Endothelial cell (in vitro differentiated cells): ENCODE results near the gene CHRNG. TPM values are rescaled to one million over a fixed set of nuclear protein-coding genes. Genes with fewer than 3 reads are reported as not detected.
A peak's percentile ranks its signal among the peaks of the same experiment; 100 is the strongest.

Source experiments
- DNase-seq: peaks from one replicate; pipeline ENCODE4 v3.0.0; 2021; ENCODE audit warnings: low spot score
- H3K27ac Mint-ChIP-seq: one replicate; pipeline ENCODE4 v1.8.0; 2021; ENCODE audit warnings: mixed read lengths, inconsistent platforms; ENCODE audit not compliant: unreplicated experiment
- H3K27me3 Mint-ChIP-seq: one replicate; pipeline ENCODE4 v1.8.0; 2021; ENCODE audit warnings: mild to moderate bottlenecking, moderate library complexity, mixed read lengths, inconsistent platforms; ENCODE audit not compliant: unreplicated experiment
- H3K36me3 Mint-ChIP-seq: one replicate; pipeline ENCODE4 v1.8.0; 2021; ENCODE audit warnings: mild to moderate bottlenecking, low read depth, mixed read lengths, inconsistent platforms; ENCODE audit not compliant: unreplicated experiment
- H3K4me1 Mint-ChIP-seq: one replicate; pipeline ENCODE4 v1.8.0; 2021; ENCODE audit warnings: mild to moderate bottlenecking, mixed read lengths, inconsistent platforms; ENCODE audit not compliant: unreplicated experiment
- H3K4me3 Mint-ChIP-seq: one replicate; pipeline ENCODE4 v1.8.0; 2021; ENCODE audit warnings: mild to moderate bottlenecking, mixed read lengths, inconsistent platforms; ENCODE audit not compliant: unreplicated experiment
- H3K9me3 Mint-ChIP-seq: one replicate; pipeline ENCODE4 v1.8.0; 2021; ENCODE audit warnings: mixed read lengths, inconsistent platforms; ENCODE audit not compliant: unreplicated experiment
- CTCF ChIP-seq: fragments of 200-600 bp; sonication (generic); IDR thresholded peaks from one replicate; pipeline ENCODE4 v1.5.0; 2021; ENCODE audit warnings: antibody characterized with exemption; ENCODE audit not compliant: unreplicated experiment
- total RNA-seq: library from RNA; stranded (reverse); fragmentation: NEBNext Ultra II Directional; extraction: Animal tissue kit (Norgen Biotek cat#: 25700); gene quantifications from one replicate; pipeline ENCODE4 v1.2.1, GENCODE V29; 2021; ENCODE audit not compliant: unreplicated experiment

CHRNG gene
- total RNA-seq, 1 donor from 2014 or later = not detected

- Mint-ChIP-seq H3K36me3 (peaks cover 33% of the 10 kb centered on the region), H3K9me3 (no peaks in the 10 kb centered on the region), H3K27me3 (peaks cover 8% of the 10 kb centered on the region), H3K4me1 (peaks cover 22% of the 10 kb centered on the region), H3K27ac (peak overlapping the region; percentile 98), H3K4me3 (peak overlapping the region; percentile 99)
- no peak for DNase-seq
- TF ChIP-seq CTCF = no peak
Measured at GRCh38 chr2:232549655-232550353, 10.3 kb downstream of the CHRNG start.

- peak within 1 kb of the TSS; percentile 98 for H3K27ac Mint-ChIP-seq
- TF ChIP-seq CTCF = peak; percentile 53
- peak within 1 kb of the TSS; percentile 99 for H3K4me3 Mint-ChIP-seq
- peaks cover 36% of the 10 kb centered on the region for H3K36me3 Mint-ChIP-seq
- H3K27me3 Mint-ChIP-seq = peaks cover 8% of the 10 kb centered on the region
- H3K9me3 Mint-ChIP-seq = no peaks in the 10 kb centered on the region
- peak; percentile 92 for DNase-seq
- H3K4me1 Mint-ChIP-seq = peaks cover 22% of the 10 kb centered on the region
Measured at GRCh38 chr2:232550354-232551249, 11.1 kb downstream of the CHRNG start, which contains the start of the genes EIF4E2 and TIGD1. Gene EIF4E2, plus strand, starts transcription at chr2:232550689. Its CDS starts 36 bp downstream, at chr2:232550725. Gene TIGD1, minus strand, starts transcription at chr2:232550557. Its CDS starts 675 bp downstream, at chr2:232549882.

GRCh38 chr2:232551250-232551638 lies 11.8 kb downstream of the CHRNG start:
- no peaks in the 10 kb centered on the region for H3K9me3 Mint-ChIP-seq
- no peak for DNase-seq
- peaks cover 22% of the 10 kb centered on the region for H3K4me1 Mint-ChIP-seq
- H3K36me3 Mint-ChIP-seq = peaks cover 36% of the 10 kb centered on the region
- peak overlapping the region; percentile 95 for H3K27ac Mint-ChIP-seq
- peak overlapping the region; percentile 99 for H3K4me3 Mint-ChIP-seq
- H3K27me3 Mint-ChIP-seq = peaks cover 9% of the 10 kb centered on the region
- TF ChIP-seq CTCF = no peak

- Mint-ChIP-seq H3K36me3 (peaks cover 34% of the 10 kb centered on the region), H3K4me3 (peak overlapping the region; percentile 99), H3K4me1 (peaks cover 22% of the 10 kb centered on the region), H3K27me3 (peaks cover 7% of the 10 kb centered on the region), H3K9me3 (no peaks in the 10 kb centered on the region), H3K27ac (peak overlapping the region; percentile 95)
- DNase-seq = no peak
- no peak for TF ChIP-seq CTCF
Measured at GRCh38 chr2:232551776-232552175, 12.3 kb downstream of the CHRNG start.
